ENCODE measurements around the gene KDM6B.

Gene KDM6B

GRCh38 chr17:7818746-7819645, 15.0 kb upstream of the KDM6B start:
- FAIRE-seq (no peak), DNase-seq (ENCODE audit: low spot score) (no peak)

- DNase-seq (ENCODE audit: low spot score) (no peak), FAIRE-seq (no peak)
Observed at GRCh38 chr17:7820231-7820630, 13.8 kb upstream of the KDM6B start.

- FAIRE-seq (no peak), DNase-seq (ENCODE audit: low spot score) (no peak)
Observed at GRCh38 chr17:7822126-7822525, 11.9 kb upstream of the KDM6B start.

GRCh38 chr17:7823581-7824001, 10.4 kb upstream of the KDM6B start:
- FAIRE-seq (no peak), DNase-seq (ENCODE audit: low spot score) (no peak)

GRCh38 chr17:7824021-7824924, 9.7 kb upstream of the KDM6B start:
- DNase-seq (ENCODE audit: low spot score) (no peak), FAIRE-seq (no peak)

GRCh38 chr17:7825206-7825990, 8.6 kb upstream of the KDM6B start:
- peak; percentile 22 for FAIRE-seq

GRCh38 chr17:7830616-7831015, 3.4 kb upstream of the KDM6B start:
- DNase-seq (ENCODE audit: low spot score) (no peak), FAIRE-seq (no peak)

More at GRCh38 chr17:7825206-7825990, 8.6 kb upstream of the KDM6B start:
- peak; percentile 45 for DNase-seq (ENCODE audit: low spot score)

- DNase-seq (ENCODE audit: low spot score), result no peak
- FAIRE-seq, result no peak
Observed at GRCh38 chr17:7831233-7831632, 2.8 kb upstream of the KDM6B start.

- FAIRE-seq, result no peak
- no peak for DNase-seq (ENCODE audit: low spot score)
Observed at GRCh38 chr17:7832431-7832830, 1.6 kb upstream of the KDM6B start.

- DNase-seq (ENCODE audit: low spot score) (no peak), FAIRE-seq (no peak)
Observed at GRCh38 chr17:7833011-7833794, 814 bp upstream of the KDM6B start.

- no peak for FAIRE-seq
- no peak for DNase-seq (ENCODE audit: low spot score)
Observed at GRCh38 chr17:7834542-7834956, 532 bp downstream of the KDM6B start.

GRCh38 chr17:7834957-7835813, 1.2 kb downstream of the KDM6B start:
- DNase-seq (ENCODE audit: low spot score), result peak; percentile 86
- peak; percentile 77 for FAIRE-seq

- FAIRE-seq, result no peak
- peak; percentile 14 for DNase-seq (ENCODE audit: low spot score)
Observed at GRCh38 chr17:7835814-7836595, 2.0 kb downstream of the KDM6B start.

GRCh38 chr17:7836596-7837407, 2.8 kb downstream of the KDM6B start:
- FAIRE-seq, result no peak
- DNase-seq (ENCODE audit: low spot score), result peak; percentile 79

GRCh38 chr17:7837408-7838088, 3.5 kb downstream of the KDM6B start:
- FAIRE-seq, result no peak
- DNase-seq (ENCODE audit: low spot score), result no peak

GRCh38 chr17:7838090-7839075, 4.4 kb downstream of the KDM6B start:
- DNase-seq (ENCODE audit: low spot score), result no peak
- no peak for FAIRE-seq

Measured in RCC 7860 (cell line).